CD14-positive monocyte (primary cell): ENCODE measurements around the gene THSD4. TPM values are rescaled to one million over a fixed set of nuclear protein-coding genes. Genes with fewer than 3 reads are reported as not detected.

Experiments
- DNase-seq, 3 donors: peaks; one replicate each; pipeline ENCODE4 v3.0.0-alpha.2; 2011 to 2022
- H2AFZ ChIP-seq: 2 replicates; pipeline ENCODE4 v1.6.0; 2012; ENCODE audit warnings: mild to moderate bottlenecking, low read depth, low read length, inconsistent platforms; ENCODE audit not compliant: insufficient read depth, poor library complexity, severe bottlenecking
- H3K27ac ChIP-seq, 2 donors: 1 replicate in 1 of 2; 2 replicates in 1 of 2; pipeline ENCODE4 v1.5.1; 2012 to 2013; ENCODE audit warnings: low read length in 2 of 2, control low read depth in 1 of 2, inconsistent platforms in 1 of 2, low read depth in 1 of 2, mild to moderate bottlenecking in 1 of 2
- H3K27me3 ChIP-seq, 2 donors: one replicate each; pipeline versions ENCODE4 v1.6.0 to v1.6.1; 2011 to 2013; ENCODE audit warnings: low read length in 2 of 2; ENCODE audit not compliant: control insufficient read depth in 2 of 2, insufficient read depth in 2 of 2
- H3K36me3 ChIP-seq, 2 donors: replicated peaks in 1 of 2; 1 replicate in 1 of 2; 2 replicates in 1 of 2; pipeline versions ENCODE4 v1.5.1 to v1.6.1; 2012 to 2013; ENCODE audit warnings: low read length in 2 of 2, control low read depth in 1 of 2, inconsistent platforms in 1 of 2, mild to moderate bottlenecking in 1 of 2; ENCODE audit not compliant: insufficient read depth in 2 of 2, control insufficient read depth in 1 of 2
- H3K4me1 ChIP-seq, 2 donors: 1 replicate in 1 of 2; 2 replicates in 1 of 2; pipeline versions ENCODE4 v1.5.1 to v1.6.1; 2012 to 2013; ENCODE audit warnings: low read length in 2 of 2, control low read depth in 1 of 2, inconsistent platforms in 1 of 2, mild to moderate bottlenecking in 1 of 2, moderate library complexity in 1 of 2; ENCODE audit not compliant: insufficient read depth in 2 of 2, control insufficient read depth in 1 of 2
- H3K4me2 ChIP-seq: replicated peaks from 2 replicates; pipeline ENCODE3; 2012; ENCODE audit warnings: low read length, moderate library complexity, mild to moderate bottlenecking; ENCODE audit not compliant: poor library complexity, severe bottlenecking; ENCODE audit errors: extremely low read depth
- H3K4me3 ChIP-seq, 3 experiments: fragments of 200-600 bp in 1 of 3; sonication (generic) in 1 of 3; replicated peaks in 1 of 3; 1 replicate in 2 of 3; 2 replicates in 1 of 3; pipeline ENCODE4 v1.5.1; 2011 to 2013; ENCODE audit warnings: low read length in 3 of 3, mild to moderate bottlenecking in 3 of 3, control low read depth in 2 of 3, low read depth in 2 of 3, inconsistent platforms in 1 of 3, moderate library complexity in 1 of 3
- H3K79me2 ChIP-seq: 2 replicates; pipeline ENCODE4 v1.6.0; 2012; ENCODE audit warnings: mild to moderate bottlenecking, control low read depth, inconsistent platforms, low read length, moderate library complexity; ENCODE audit not compliant: insufficient read depth
- H3K9ac ChIP-seq: 2 replicates; pipeline ENCODE4 v1.6.0; 2017; ENCODE audit warnings: low read length, mild to moderate bottlenecking; ENCODE audit not compliant: insufficient read depth, poor library complexity, severe bottlenecking
- H3K9me3 ChIP-seq, 2 donors: replicated peaks in 1 of 2; 1 replicate in 1 of 2; 2 replicates in 1 of 2; pipeline versions ENCODE4 v1.5.1 to v1.6.1; 2012 to 2013; ENCODE audit warnings: low read length in 2 of 2, control low read depth in 1 of 2; ENCODE audit not compliant: control insufficient read depth in 1 of 2, insufficient read depth in 1 of 2
- H4K20me1 ChIP-seq: 2 replicates; pipeline ENCODE4 v1.6.0; 2012; ENCODE audit warnings: mild to moderate bottlenecking, low read length, control low read depth, moderate library complexity; ENCODE audit not compliant: insufficient read depth
- H3K27ac Mint-ChIP-seq, 7 donors: one replicate each; pipeline ENCODE4 v1.8.0; 2020; ENCODE audit warnings: mild to moderate bottlenecking in 7 of 7, mixed read lengths in 7 of 7, moderate library complexity in 6 of 7, inconsistent platforms in 2 of 7
- H3K27me3 Mint-ChIP-seq, 3 donors: one replicate each; pipeline ENCODE4 v1.8.0; 2021 to 2022; ENCODE audit warnings: low read depth in 3 of 3, mild to moderate bottlenecking in 3 of 3, mixed read lengths in 3 of 3, moderate library complexity in 3 of 3, inconsistent platforms in 1 of 3
- H3K36me3 Mint-ChIP-seq, 2 donors: one replicate each; pipeline ENCODE4 v1.8.0; 2020; ENCODE audit warnings: mixed read lengths in 2 of 2, inconsistent platforms in 1 of 2, mild to moderate bottlenecking in 1 of 2
- H3K4me1 Mint-ChIP-seq: one replicate; pipeline ENCODE4 v1.8.0; 2020; ENCODE audit warnings: mild to moderate bottlenecking, mixed read lengths
- H3K4me3 Mint-ChIP-seq, 2 donors: one replicate each; pipeline ENCODE4 v1.8.0; 2020; ENCODE audit warnings: mild to moderate bottlenecking in 2 of 2, mixed read lengths in 2 of 2, moderate library complexity in 1 of 2
- H3K9me3 Mint-ChIP-seq, 7 donors: one replicate each; pipeline ENCODE4 v1.8.0; 2020 to 2022; ENCODE audit warnings: mixed read lengths in 7 of 7, mild to moderate bottlenecking in 6 of 7, moderate library complexity in 6 of 7, inconsistent platforms in 2 of 7
- CTCF ChIP-seq: fragments of 200-600 bp; IDR thresholded peaks from one replicate; pipeline ENCODE4 v1.8.0; 2022; ENCODE audit warnings: antibody characterized with exemption, mild to moderate bottlenecking
- WGBS: methylation state at CpG from one replicate; pipeline ENCODE4 v1.1.5; 2013; ENCODE audit warnings: missing lambda C conversion rate; ENCODE audit not compliant: insufficient coverage; 5-methylcytosine and 5-hydroxymethylcytosine counted together
- intact Hi-C, 2 donors: fragments of 100-400 bp; cut with micrococcal nuclease; formaldehyde crosslinking; loops; one replicate each; pipeline versions ENCODE4 v1.15.0 to v1.15.1; 2023
- polyA plus RNA-seq, 3 donors: library from polyadenylated mRNA; depleted of rRNA in 1 of 3; unstranded in 2 of 3; stranded (reverse) in 1 of 3; fragments of 300-500 nt in 2 of 3; fragments of >200 nt in 1 of 3; fragmentation: Illumina TruSeq in 2 of 3; gene quantifications; 1 replicate in 2 of 3; 2 replicates in 1 of 3; pipeline ENCODE4 v1.2.3, GENCODE V29; 2012 to 2021

Gene THSD4
- polyA plus RNA-seq, 3 donors = not detected

GRCh38 chr15:71603379-71603778 lies 488.1 kb downstream of the THSD4 start:
- Mint-ChIP-seq H3K9me3 (peaks cover 3 to 15% (median 5%) of the 10 kb centered on the region in 7 donors), H3K27ac (no peak overlapping the region), H3K4me3 (no peak overlapping the region), H3K36me3 (no peaks in the 10 kb centered on the region), H3K4me1 (no peaks in the 10 kb centered on the region), H3K27me3 (peaks cover 0 to 3% (median 3%) of the 10 kb centered on the region in 3 donors)
- H3K36me3 ChIP-seq = no peaks in the 10 kb centered on the region
- no peak overlapping the region for H3K4me3 ChIP-seq
- H4K20me1 ChIP-seq = no peaks in the 10 kb centered on the region
- H3K9ac ChIP-seq = no peak overlapping the region
- peaks cover 0 to 3% of the 10 kb centered on the region in 2 donors for H3K9me3 ChIP-seq
- H3K27me3 ChIP-seq = no peaks in the 10 kb centered on the region
- no peak for DNase-seq
- H3K27ac ChIP-seq = no peak overlapping the region
- intact Hi-C loops = no loop called here
- TF ChIP-seq CTCF = no peak
- H2AFZ ChIP-seq = no peak overlapping the region
- H3K4me1 ChIP-seq = no peaks in the 10 kb centered on the region
- H3K79me2 ChIP-seq = no peaks in the 10 kb centered on the region
- H3K4me2 ChIP-seq = no peak overlapping the region
- WGBS = 89% methylated on average over 3 of the region's 7 CpGs

GRCh38 chr15:71607383-71607782 lies 492.1 kb downstream of the THSD4 start:
- Histone ChIP-seq H4K20me1 (no peaks in the 10 kb centered on the region), H3K79me2 (no peaks in the 10 kb centered on the region), H3K27me3 (no peaks in the 10 kb centered on the region), H3K27ac (no peak overlapping the region), H3K9me3 (peaks cover 0 to 3% of the 10 kb centered on the region in 2 donors), H2AFZ (no peak overlapping the region), H3K4me3 (no peak overlapping the region), H3K4me1 (no peaks in the 10 kb centered on the region), H3K9ac (no peak overlapping the region), H3K4me2 (no peak overlapping the region), H3K36me3 (no peaks in the 10 kb centered on the region)
- peaks cover 3 to 15% (median 5%) of the 10 kb centered on the region in 7 donors for H3K9me3 Mint-ChIP-seq
- H3K27ac Mint-ChIP-seq = no peak overlapping the region
- H3K27me3 Mint-ChIP-seq = peaks cover 0 to 11% (median 3%) of the 10 kb centered on the region in 3 donors
- intact Hi-C loops = no loop called here
- H3K4me1 Mint-ChIP-seq = no peaks in the 10 kb centered on the region
- H3K4me3 Mint-ChIP-seq = no peak overlapping the region
- H3K36me3 Mint-ChIP-seq = no peaks in the 10 kb centered on the region
- no peak for TF ChIP-seq CTCF
- DNase-seq = no peak
- WGBS = 93% methylated on average over 5 of the region's 7 CpGs
